Suprapubic skin (tissue), 4 donors: Measurements from ENCODE around the gene THAP11.

Experiments used
- CTCF ChIP-seq, 2 donors: fragments of 200-600 bp in 1 of 2; fragments of 450-650 bp in 1 of 2; sonication (generic) in 1 of 2; IDR thresholded peaks; one replicate each; pipeline ENCODE4 v1.5.1; 2016 to 2019; ENCODE audit warnings: antibody characterized with exemption in 2 of 2, mild to moderate bottlenecking in 1 of 2, moderate library complexity in 1 of 2
- EP300 ChIP-seq: sonication (generic); formaldehyde crosslinking; IDR thresholded peaks from one replicate; pipeline ENCODE4 v1.6.1; 2017; ENCODE audit warnings: antibody characterized with exemption
- POLR2A ChIP-seq, 2 donors: fragments of 450-650 bp; IDR thresholded peaks; one replicate each; pipeline ENCODE4 v1.6.1; 2017; ENCODE audit warnings: antibody characterized with exemption in 2 of 2, mild to moderate bottlenecking in 2 of 2, moderate library complexity in 2 of 2
- POLR2AphosphoS5 ChIP-seq, 3 donors: sonication (generic); formaldehyde crosslinking; IDR thresholded peaks; one replicate each; pipeline ENCODE4 v1.6.1; 2017; ENCODE audit warnings: antibody characterized with exemption in 3 of 3

- TF ChIP-seq CTCF (IDR thresholded peaks at IDR 0.05) = no peak
- no peak for TF ChIP-seq POLR2A (IDR thresholded peaks at IDR 0.05)
- no peak for TF ChIP-seq POLR2AphosphoS5 (IDR thresholded peaks at IDR 0.05)
- TF ChIP-seq EP300 = no peak
Observed at GRCh38 chr16:67848118-67848517, 6.0 kb downstream of the THAP11 start.
